Adrenal gland (tissue), 12 donors: ENCODE measurements around the gene POLDIP3. TPM values are rescaled to one million over a fixed set of nuclear protein-coding genes. Genes with fewer than 3 reads are reported as not detected.
"Not testable (repeated sequence)": the region's sequence is repeated elsewhere in the genome, so short reads cannot be mapped to it uniquely, and the experiment has no call there.

Source experiments
- DNase-seq, 7 donors: peaks; one replicate each; pipeline ENCODE4 v3.0.0-alpha.2; 2019 to 2020
- H3K27ac ChIP-seq, 5 donors: fragments of 200-600 bp; sonication (generic) in 4 of 5; 1 replicate in 3 of 5; 2 replicates in 2 of 5; pipeline versions ENCODE4 v1.5.1 to v1.8.0; 2016 to 2020; ENCODE audit warnings: mild to moderate bottlenecking in 1 of 5
- H3K27me3 ChIP-seq: fragments of 200-600 bp; 2 replicates; pipeline ENCODE4 v1.8.0; 2021
- H3K36me3 ChIP-seq, 2 donors: fragments of 200-600 bp; replicated peaks in 1 of 2; 1 replicate in 1 of 2; 2 replicates in 1 of 2; pipeline versions ENCODE4 v1.5.1 to v1.8.0; 2018 to 2022
- H3K4me1 ChIP-seq, 2 donors: fragments of 200-600 bp; replicated peaks in 1 of 2; 1 replicate in 1 of 2; 2 replicates in 1 of 2; pipeline versions ENCODE4 v1.5.1 to v1.8.0; 2018 to 2021
- H3K4me3 ChIP-seq, 4 donors: fragments of 200-600 bp; sonication (generic) in 3 of 4; one replicate each; pipeline ENCODE4 v1.5.1; 2016 to 2018
- H3K9me3 ChIP-seq, 3 donors: fragments of 200-600 bp; sonication (generic) in 1 of 3; replicated peaks in 1 of 3; 1 replicate in 2 of 3; 2 replicates in 1 of 3; pipeline versions ENCODE4 v1.5.1 to v1.8.0; 2016 to 2021
- POLR2A ChIP-seq, 2 donors: fragments of 450-650 bp; IDR thresholded peaks; one replicate each; pipeline ENCODE4 v1.6.1; 2017; ENCODE audit warnings: antibody characterized with exemption in 2 of 2, mild to moderate bottlenecking in 2 of 2, moderate library complexity in 1 of 2
- WGBS, 4 donors: extraction: QIAGEN DNeasy Blood & Tissue Kit in 2 of 4; methylation state at CpG; one replicate each; pipeline versions ENCODE4 v1.1.5 to v1.1.7; 2013 to 2017; 5-methylcytosine and 5-hydroxymethylcytosine counted together
- intact Hi-C, 2 donors: fragments of 100-400 bp; cut with DNase I; formaldehyde crosslinking; loops; one replicate each; pipeline versions ENCODE4 v1.14.1 to v1.15.0; 2022 to 2023
- polyA plus RNA-seq, 3 donors: library from polyadenylated mRNA; stranded (reverse); fragments of 200-250 nt in 2 of 3; fragments of 350-450 nt in 1 of 3; fragmentation: Illumina TruSeq in 1 of 3; extraction: RNeasy Lipid Tissue Mini Kit (QIAGEN cat#74804) in 1 of 3; gene quantifications; one replicate each; pipeline ENCODE4 v1.2.3, GENCODE V29; 2013 to 2014
- small RNA-seq, 2 donors: library from RNA; depleted of rRNA; stranded (forward); fragments of <200 nt; gene quantifications; one replicate each; pipeline ENCODE3, GENCODE V24; 2016
- total RNA-seq, 9 donors: library from RNA; depleted of rRNA in 4 of 9; stranded (reverse); fragments of >200 nt in 4 of 9; fragments of 120-200 nt in 1 of 9; fragmentation: NEBNext Ultra II Directional in 1 of 9; extraction: Animal tissue kit (Norgen Biotek cat#: 25700) in 1 of 9; gene quantifications; one replicate each; pipeline versions ENCODE4 v1.1.0 to v1.2.4, GENCODE V29; 2013 to 2023
- donor health status: healthy with polysubstance abuse.
- donor health status: Bipolar disorder and iron deficiency.
- donor health status: DM: yes; HTN: yes; CAD: no.
- donor health status: DM: no; HTN: no; CAD: no.
- donor health status: DM: no; HTN: no; CAD: no.
- donor health status: DM: yes; HTN: yes; CAD: no.

Gene POLDIP3
- total and polyA plus RNA-seq, 12 donors = 18.7 to 80.2 (median 45.4) TPM

GRCh38 chr22:42536166-42536565 is 78.5 kb downstream of the POLDIP3 start:
- TF ChIP-seq POLR2A (IDR thresholded peaks at IDR 0.05) = no peak
- no peak overlapping the region for H3K27ac ChIP-seq
- intact Hi-C loops = no loop called here
- no peak overlapping the region for H3K4me3 ChIP-seq
- no peak for DNase-seq
- H3K4me1 ChIP-seq = peaks cover 0 to 9% of the 10 kb centered on the region in 2 donors
- H3K36me3 ChIP-seq = no peaks in the 10 kb centered on the region
- WGBS, 4 donors = 85 to 93% (median 90%) methylated on average over 7 of the region's 7 CpGs
- H3K27me3 ChIP-seq = no peaks in the 10 kb centered on the region
- H3K9me3 ChIP-seq = no peaks in the 10 kb centered on the region

DNA sequence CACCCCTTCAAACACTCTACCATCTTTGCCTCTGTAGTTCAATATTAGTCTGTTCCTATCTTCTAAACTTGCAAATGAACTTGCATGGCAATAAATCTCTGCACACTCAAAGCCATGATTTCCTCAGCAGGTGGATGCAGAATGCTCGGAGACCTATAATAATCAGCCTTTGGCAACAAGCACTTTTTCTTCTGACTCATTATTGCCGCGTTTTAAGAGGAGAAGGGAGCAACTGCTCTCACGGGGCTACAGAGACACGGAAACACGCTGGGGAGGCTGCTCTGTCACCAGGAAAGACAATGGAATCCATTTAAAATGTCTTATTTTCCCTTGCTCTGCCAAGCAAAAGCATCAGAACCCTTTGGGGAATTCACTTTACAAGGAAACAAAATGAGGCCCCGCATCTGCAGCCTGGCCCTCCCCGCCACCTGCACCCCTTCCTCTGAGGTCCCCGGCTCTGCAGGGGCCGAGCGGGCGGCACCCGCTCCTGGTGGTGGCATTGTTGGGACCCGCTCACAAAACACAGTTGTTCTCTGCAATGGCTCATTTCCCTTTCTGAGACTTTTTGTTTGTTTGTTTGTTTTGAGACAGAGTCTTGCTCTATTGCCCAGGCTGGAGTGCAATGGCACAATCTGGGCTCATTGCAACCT is 79.5 kb downstream of the POLDIP3 start:
- H3K27me3 ChIP-seq, H3K27ac ChIP-seq, H3K36me3 ChIP-seq, DNase-seq, intact Hi-C loops, H3K9me3 ChIP-seq, H3K4me1 ChIP-seq, H3K4me3 ChIP-seq: not testable (repeated sequence)
- 43 to 69% (median 55%) methylated on average over 1 to 4 of the region's 14 CpGs for WGBS, 4 donors

Small RNAs within 50 kb of the gene (small RNA-seq; reads per million reads assigned to genes)
- 0 reads per million in 2 donors for gene RN7SKP80
- 0 reads per million in 2 donors for gene RNU6-513P

Other genes with a start within 250 kb of the POLDIP3 start
- gene NFAM1, start 182.5 kb downstream of the POLDIP3 start, total RNA-seq = 10 to 100 TPM in 2 of 9 donors, 1 to 10 TPM in 6, under 1 TPM in 1; 0.44 to 11.2 (median 8.5) TPM
- 1 to 10 TPM in 2 of 3 donors, under 1 TPM in 1; 0.88 to 3.1 (median 1.1) TPM for gene NFAM1, start 182.5 kb downstream of the POLDIP3 start, polyA plus RNA-seq
- 10 to 100 TPM; 24.0 to 53.9 (median 38.9) TPM for gene RRP7A, start 95.1 kb downstream of the POLDIP3 start, total RNA-seq
- 10 to 100 TPM; 10.3 to 34.9 (median 28.7) TPM for gene RRP7A, start 95.1 kb downstream of the POLDIP3 start, polyA plus RNA-seq
- 10 to 100 TPM in 1 of 9 donors, 1 to 10 TPM in 8; 1.1 to 11.6 (median 6.0) TPM for gene SERHL2, start 60.9 kb downstream of the POLDIP3 start, total RNA-seq
- gene SERHL2, start 60.9 kb downstream of the POLDIP3 start, polyA plus RNA-seq = 1 to 10 TPM; 3.4 to 5.8 (median 5.3) TPM
- gene ATP5MGL, start 25.7 kb upstream of the POLDIP3 start, total RNA-seq = under 1 TPM in 5 of 9 donors, not detected in 4; 0.31 to 0.86 (median 0.71) TPM
- not detected for gene ATP5MGL, start 25.7 kb upstream of the POLDIP3 start, polyA plus RNA-seq
- 100 to 1,000 TPM; 187 to 578 (median 271) TPM for gene CYB5R3, start 34.5 kb upstream of the POLDIP3 start, total RNA-seq
- 100 to 1,000 TPM; 101 to 313 (median 201) TPM for gene CYB5R3, start 34.5 kb upstream of the POLDIP3 start, polyA plus RNA-seq
- 10 to 100 TPM in 7 of 9 donors, 1 to 10 TPM in 2; 1.9 to 29.8 (median 17.1) TPM for gene A4GALT, start 106.0 kb upstream of the POLDIP3 start, total RNA-seq
- 10 to 100 TPM in 2 of 3 donors, 1 to 10 TPM in 1; 4.2 to 21.5 (median 17.8) TPM for gene A4GALT, start 106.0 kb upstream of the POLDIP3 start, polyA plus RNA-seq
- 100 to 1,000 TPM in 8 of 9 donors, 10 to 100 TPM in 1; 98.9 to 183 (median 120) TPM for gene ARFGAP3, start 242.4 kb upstream of the POLDIP3 start, total RNA-seq
- 100 to 1,000 TPM in 1 of 3 donors, 10 to 100 TPM in 2; 48.7 to 268 (median 71.7) TPM for gene ARFGAP3, start 242.4 kb upstream of the POLDIP3 start, polyA plus RNA-seq